ENCODE measurements around the gene KANSL3.

GRCh38 chr2:96622544-96622943 lies 15.6 kb downstream of the KANSL3 start:
- no peak for TF ChIP-seq CTCF (IDR thresholded peaks at IDR 0.05)
- TF ChIP-seq EZH2 (IDR thresholded peaks at IDR 0.05; ENCODE audit: borderline replicate concordance, insufficient read depth, low read depth, low read length, poor library complexity, severe bottlenecking), result no peak
